A673 (cell line): Measurements from ENCODE around the gene ATP2A2. TPM values are rescaled to one million over a fixed set of nuclear protein-coding genes. Genes with fewer than 3 reads are reported as not detected.

Source experiments
- BruUV-seq: library from RNA; stranded (reverse); fragments of 400-500 nt; replicated peaks from 2 replicates; lab custom pipeline; 2021; lab: Mats Ljungman, UMichigan
- CTCF ChIA-PET: fragments of 300-600 bp; sonication (Branson Sonifier 250); formaldehyde crosslinking; loops from one replicate; lab custom pipeline; 2022; ENCODE audit warnings: antibody characterized with exemption; lab: Charles Lee
- POLR2A ChIA-PET: fragments of 300-600 bp; sonication (Branson Sonifier 250); formaldehyde crosslinking; loops from one replicate; lab custom pipeline; 2022; ENCODE audit warnings: antibody characterized with exemption; ENCODE audit not compliant: low non-redundant PET; lab: Charles Lee
- DNase-seq: peaks from one replicate; pipeline ENCODE4 v3.0.0-alpha.2; 2015; ENCODE audit warnings: low spot score
- H3K27ac ChIP-seq: fragments of 200-600 bp; sonication (generic); 2 replicates; pipeline ENCODE4 v1.5.1; 2016; ENCODE audit warnings: mixed run types, low read depth, mild to moderate bottlenecking, mixed read lengths, antibody characterized with exemption, low read length; ENCODE audit not compliant: poor library complexity, severe bottlenecking
- H3K27me3 ChIP-seq: fragments of 200-600 bp; sonication (generic); replicated peaks from 2 replicates; pipeline ENCODE4 v1.6.1; 2017; ENCODE audit warnings: mixed run types, low read depth, mild to moderate bottlenecking, mixed read lengths, antibody characterized with exemption, low read length; ENCODE audit not compliant: insufficient read depth, poor library complexity
- H3K36me3 ChIP-seq: fragments of 200-600 bp; sonication (generic); 2 replicates; pipeline ENCODE4 v1.6.1; 2016; ENCODE audit warnings: mixed run types, mild to moderate bottlenecking, mixed read lengths, antibody characterized with exemption, low read length; ENCODE audit not compliant: insufficient read depth, poor library complexity, severe bottlenecking
- H3K4me1 ChIP-seq: fragments of 200-600 bp; sonication (generic); 2 replicates; pipeline ENCODE4 v1.6.1; 2017; ENCODE audit warnings: mixed run types, mild to moderate bottlenecking, mixed read lengths, antibody characterized with exemption, low read length; ENCODE audit not compliant: insufficient read depth, poor library complexity, severe bottlenecking
- H3K4me3 ChIP-seq: fragments of 200-600 bp; sonication (generic); 2 replicates; pipeline ENCODE4 v1.5.1; 2016; ENCODE audit warnings: low read depth, mixed run types, mild to moderate bottlenecking, mixed read lengths, low read length; ENCODE audit not compliant: poor library complexity, severe bottlenecking
- H3K9me3 ChIP-seq: fragments of 200-600 bp; sonication (generic); 2 replicates; pipeline ENCODE4 v1.6.1; 2016; ENCODE audit warnings: mixed run types, low read depth, mild to moderate bottlenecking, mixed read lengths, antibody characterized with exemption, low read length; ENCODE audit not compliant: poor library complexity, severe bottlenecking
- EZH2 ChIP-seq: fragments of 200-600 bp; sonication (generic); IDR thresholded peaks from 2 replicates; pipeline ENCODE4 v1.6.1; 2017; ENCODE audit warnings: borderline replicate concordance, low read depth, mild to moderate bottlenecking, mixed read lengths, antibody characterized with exemption, low read length; ENCODE audit not compliant: poor library complexity, severe bottlenecking
- intact Hi-C: fragments of 100-400 bp; cut with micrococcal nuclease; formaldehyde crosslinking; loops from one replicate; pipeline ENCODE4 v1.10.0; 2022; ENCODE audit not compliant: unreplicated experiment
- total RNA-seq: library from RNA; stranded (reverse); gene quantifications from 2 replicates; pipeline ENCODE4 v1.2.3, GENCODE V29; 2021
- TF ChIP-seq, protein P1 (sequence below): fragments of 300-800, 200-600 bp; sonication (generic); conservative IDR thresholded peaks from 2 replicates; pipeline ENCODE4 v1.5.1; 2017; ENCODE audit warnings: low read depth, mild to moderate bottlenecking, antibody characterized with exemption, low read length, moderate library complexity, mixed read lengths

The ATP2A2 gene
- total RNA-seq, 1 experiment from 2014 or later = 333 TPM

DNA sequence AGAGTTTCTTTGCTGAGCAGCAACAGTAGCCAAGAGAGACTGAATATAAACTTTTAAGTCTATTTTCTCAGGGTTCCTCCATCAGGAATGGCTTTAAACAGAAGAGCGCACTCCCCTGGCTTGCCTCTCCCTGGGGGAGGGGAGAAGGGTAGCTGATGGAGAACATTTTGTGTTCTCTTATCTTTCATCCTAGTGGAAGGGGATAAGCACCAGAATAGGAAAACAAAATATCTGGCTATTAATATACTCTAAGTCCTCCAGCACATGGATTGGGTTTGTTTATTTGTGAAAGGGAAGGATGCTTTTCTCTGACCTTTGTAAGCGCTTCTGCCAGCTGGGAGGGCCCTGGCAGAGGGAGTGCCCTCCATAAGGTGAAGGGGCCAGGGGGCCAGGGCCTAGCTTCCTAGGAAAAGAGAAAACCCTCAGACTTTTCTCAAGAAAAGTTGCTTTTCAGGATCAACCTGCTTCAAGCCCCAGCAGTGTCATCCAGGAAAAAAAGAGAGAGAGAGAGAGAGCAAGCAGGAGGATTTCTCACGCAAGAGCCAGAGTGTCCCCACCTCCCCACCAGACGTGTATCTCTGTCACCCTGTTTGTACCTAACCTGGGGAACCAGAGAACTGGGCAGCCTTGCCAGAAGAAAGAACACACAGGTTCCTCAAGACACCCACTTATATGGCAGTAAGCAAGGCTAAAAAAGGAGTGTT is 34.3 kb upstream of the ATP2A2 start:
- Histone ChIP-seq H3K27me3 (no peaks in the 10 kb centered on the region), H3K4me3 (no peak overlapping the region), H3K4me1 (no peaks in the 10 kb centered on the region), H3K9me3 (no peaks in the 10 kb centered on the region), H3K27ac (no peak overlapping the region), H3K36me3 (no peaks in the 10 kb centered on the region)
- intact Hi-C loops = no loop called here
- BruUV-seq = no TSS peak
- TF ChIP-seq, protein P1, sequence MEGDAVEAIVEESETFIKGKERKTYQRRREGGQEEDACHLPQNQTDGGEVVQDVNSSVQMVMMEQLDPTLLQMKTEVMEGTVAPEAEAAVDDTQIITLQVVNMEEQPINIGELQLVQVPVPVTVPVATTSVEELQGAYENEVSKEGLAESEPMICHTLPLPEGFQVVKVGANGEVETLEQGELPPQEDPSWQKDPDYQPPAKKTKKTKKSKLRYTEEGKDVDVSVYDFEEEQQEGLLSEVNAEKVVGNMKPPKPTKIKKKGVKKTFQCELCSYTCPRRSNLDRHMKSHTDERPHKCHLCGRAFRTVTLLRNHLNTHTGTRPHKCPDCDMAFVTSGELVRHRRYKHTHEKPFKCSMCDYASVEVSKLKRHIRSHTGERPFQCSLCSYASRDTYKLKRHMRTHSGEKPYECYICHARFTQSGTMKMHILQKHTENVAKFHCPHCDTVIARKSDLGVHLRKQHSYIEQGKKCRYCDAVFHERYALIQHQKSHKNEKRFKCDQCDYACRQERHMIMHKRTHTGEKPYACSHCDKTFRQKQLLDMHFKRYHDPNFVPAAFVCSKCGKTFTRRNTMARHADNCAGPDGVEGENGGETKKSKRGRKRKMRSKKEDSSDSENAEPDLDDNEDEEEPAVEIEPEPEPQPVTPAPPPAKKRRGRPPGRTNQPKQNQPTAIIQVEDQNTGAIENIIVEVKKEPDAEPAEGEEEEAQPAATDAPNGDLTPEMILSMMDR = no peak
- no peak for TF ChIP-seq EZH2
- ChIA-PET POLR2A (no interaction called here), CTCF (no interaction called here)
- no peak for DNase-seq

DNA sequence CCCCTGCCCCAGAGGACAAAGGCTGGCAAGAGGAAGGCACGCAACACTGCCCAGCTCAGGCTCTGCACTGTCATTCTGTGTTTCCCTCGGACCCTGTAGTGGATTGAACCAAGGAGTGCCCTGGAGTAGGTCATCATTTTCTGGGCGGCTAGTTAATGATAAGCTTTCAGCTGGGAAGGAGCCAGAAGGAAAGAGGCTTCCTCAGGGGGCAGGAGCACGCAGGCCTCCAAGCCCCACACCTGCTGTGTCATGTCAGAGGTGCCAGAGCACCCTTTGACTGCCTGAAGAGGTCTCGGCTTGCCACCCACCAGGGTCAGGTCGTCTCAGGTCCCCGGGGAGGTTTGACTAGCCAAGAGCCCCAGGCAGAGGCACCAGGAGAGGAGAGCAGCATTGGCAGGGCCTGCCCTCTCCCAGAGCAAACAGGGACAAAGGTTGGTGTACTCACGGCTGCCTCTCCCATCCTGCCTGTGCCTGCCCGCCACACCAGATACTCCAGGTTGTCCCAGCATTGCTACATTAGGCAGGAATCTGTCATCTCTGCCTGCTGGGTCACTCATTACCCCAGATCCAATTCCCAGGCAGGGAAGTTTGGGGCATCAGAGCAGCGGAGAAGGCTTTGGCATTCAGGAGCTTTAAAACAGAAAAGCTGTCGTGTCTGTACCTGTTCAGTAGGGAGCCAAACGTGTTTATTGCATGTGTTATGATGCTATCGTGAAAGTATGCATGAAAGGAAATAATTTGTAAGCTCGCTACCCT is 33.5 kb upstream of the ATP2A2 start:
- DNase-seq = no peak
- intact Hi-C loops = no loop called here
- TF ChIP-seq, protein P1 = no peak
- TF ChIP-seq EZH2 = no peak
- BruUV-seq = no TSS peak
- Histone ChIP-seq H3K9me3 (no peaks in the 10 kb centered on the region), H3K36me3 (no peaks in the 10 kb centered on the region), H3K27me3 (no peaks in the 10 kb centered on the region), H3K4me3 (no peak overlapping the region), H3K27ac (no peak overlapping the region), H3K4me1 (no peaks in the 10 kb centered on the region)
- POLR2A ChIA-PET = no interaction called here
- CTCF ChIA-PET = no interaction called here

DNA sequence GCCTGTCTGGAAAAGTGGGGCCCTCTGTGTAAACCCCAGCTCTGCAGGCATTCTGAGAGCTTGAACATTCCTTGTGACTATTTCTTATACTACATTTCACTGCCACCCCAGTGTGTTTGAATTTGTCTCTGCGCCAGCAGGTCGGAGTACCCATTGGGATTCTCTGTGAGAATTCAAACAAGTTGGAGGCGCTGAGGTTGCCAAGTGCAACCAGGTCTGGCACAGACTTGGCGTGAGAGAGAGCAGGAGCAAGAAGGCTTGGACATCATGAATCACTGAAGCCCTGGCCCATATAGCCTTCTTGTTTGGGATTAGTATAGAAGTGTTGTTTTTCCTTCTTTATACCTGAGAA is 33.0 kb upstream of the ATP2A2 start:
- intact Hi-C loops = no loop called here
- POLR2A ChIA-PET = no interaction called here

More for the DNA sequence above, 33.0 kb upstream of the ATP2A2 start:
- TF ChIP-seq EZH2 = no peak
- TF ChIP-seq, protein P1 = no peak
- no peak overlapping the region for H3K4me3 ChIP-seq
- no peaks in the 10 kb centered on the region for H3K36me3 ChIP-seq
- no peaks in the 10 kb centered on the region for H3K27me3 ChIP-seq
- no peaks in the 10 kb centered on the region for H3K9me3 ChIP-seq
- no peaks in the 10 kb centered on the region for H3K4me1 ChIP-seq
- DNase-seq = no peak
- CTCF ChIA-PET = no interaction called here
- no peak overlapping the region for H3K27ac ChIP-seq
- no TSS peak for BruUV-seq
